Measurements from ENCODE around the gene MMS22L. TPM values are rescaled to one million over a fixed set of nuclear protein-coding genes. Genes with fewer than 3 reads are reported as not detected.

The MMS22L gene
- total RNA-seq, 1 donor from 2014 or later: 7.6 TPM

DNA sequence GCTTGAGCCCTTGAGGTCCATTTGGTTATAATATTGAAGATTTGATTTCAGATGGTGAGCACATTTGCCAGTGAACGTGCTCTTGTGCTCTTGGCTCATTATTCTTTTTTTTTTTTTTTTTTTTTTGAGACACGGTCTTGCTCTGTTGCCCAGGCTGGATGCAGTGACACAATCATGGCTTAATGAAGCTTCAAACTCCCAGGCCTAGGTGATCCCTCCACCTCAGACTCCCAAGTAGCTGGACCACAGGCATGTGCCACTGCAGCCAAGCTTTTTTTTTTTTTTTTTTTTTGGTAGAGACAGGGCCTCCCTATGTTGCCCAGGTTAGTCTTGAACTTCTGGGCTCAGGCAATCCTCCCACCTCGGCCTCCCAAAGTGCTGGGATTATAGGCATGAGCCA is 182.3 kb downstream of the MMS22L start:
- no peak overlapping the region for H3K4me3 Mint-ChIP-seq (ENCODE audit: unreplicated experiment)
- TF ChIP-seq, protein P1, sequence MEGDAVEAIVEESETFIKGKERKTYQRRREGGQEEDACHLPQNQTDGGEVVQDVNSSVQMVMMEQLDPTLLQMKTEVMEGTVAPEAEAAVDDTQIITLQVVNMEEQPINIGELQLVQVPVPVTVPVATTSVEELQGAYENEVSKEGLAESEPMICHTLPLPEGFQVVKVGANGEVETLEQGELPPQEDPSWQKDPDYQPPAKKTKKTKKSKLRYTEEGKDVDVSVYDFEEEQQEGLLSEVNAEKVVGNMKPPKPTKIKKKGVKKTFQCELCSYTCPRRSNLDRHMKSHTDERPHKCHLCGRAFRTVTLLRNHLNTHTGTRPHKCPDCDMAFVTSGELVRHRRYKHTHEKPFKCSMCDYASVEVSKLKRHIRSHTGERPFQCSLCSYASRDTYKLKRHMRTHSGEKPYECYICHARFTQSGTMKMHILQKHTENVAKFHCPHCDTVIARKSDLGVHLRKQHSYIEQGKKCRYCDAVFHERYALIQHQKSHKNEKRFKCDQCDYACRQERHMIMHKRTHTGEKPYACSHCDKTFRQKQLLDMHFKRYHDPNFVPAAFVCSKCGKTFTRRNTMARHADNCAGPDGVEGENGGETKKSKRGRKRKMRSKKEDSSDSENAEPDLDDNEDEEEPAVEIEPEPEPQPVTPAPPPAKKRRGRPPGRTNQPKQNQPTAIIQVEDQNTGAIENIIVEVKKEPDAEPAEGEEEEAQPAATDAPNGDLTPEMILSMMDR (IDR thresholded peaks at IDR 0.05): no peak

DNA sequence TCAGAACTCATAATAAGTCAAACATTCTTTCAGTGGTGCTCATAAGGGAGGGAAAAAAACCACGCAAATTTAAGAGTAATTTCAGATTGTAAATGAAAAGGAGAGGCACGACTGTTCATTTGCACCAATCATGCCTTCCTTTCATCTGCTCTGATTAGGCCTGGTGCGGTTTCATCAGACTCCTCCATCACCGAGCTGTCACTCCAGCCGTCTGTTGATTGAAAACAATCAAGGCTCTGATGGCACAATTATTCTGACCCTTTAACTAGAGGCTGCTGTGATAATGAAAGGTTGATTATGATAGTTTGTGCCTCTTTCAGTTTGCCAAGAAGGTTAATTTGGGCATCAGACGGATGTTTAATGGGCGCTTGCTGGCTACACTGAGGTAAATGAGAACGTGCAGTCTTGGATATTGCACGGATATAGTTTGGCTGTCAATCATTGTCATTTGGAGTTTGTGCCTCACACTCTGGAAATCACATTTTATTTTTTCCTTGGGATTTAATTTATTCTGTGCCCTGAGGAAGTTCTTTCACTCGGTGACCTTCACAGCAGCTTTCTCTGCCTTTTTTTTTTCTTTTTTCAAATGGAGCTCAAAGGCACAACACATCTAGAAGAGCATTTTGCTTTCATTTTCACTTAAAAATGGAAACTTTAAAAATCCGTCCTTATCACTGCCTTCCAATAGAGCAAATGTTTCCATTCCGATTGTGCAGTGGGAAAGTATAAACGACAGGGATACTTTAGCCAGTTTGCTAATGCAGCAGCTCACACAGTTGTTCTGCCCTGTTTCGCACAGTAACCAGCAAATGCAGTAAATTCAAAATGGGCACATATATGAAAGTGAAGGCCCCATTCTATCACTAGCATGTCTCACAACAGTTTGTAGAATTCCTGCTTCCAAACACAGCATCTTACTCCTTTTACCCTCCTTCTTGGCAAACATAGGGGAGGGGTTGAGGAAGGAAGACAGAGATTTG is 185.7 kb downstream of the MMS22L start:
- TF ChIP-seq, protein P1 (IDR thresholded peaks at IDR 0.05): no peak
- DNase-seq (ENCODE audit: low spot score): no peak
- H3K4me1 Mint-ChIP-seq (ENCODE audit: low read depth): peaks cover 7% of the 10 kb centered on the region
- no peaks in the 10 kb centered on the region for H3K9me3 Mint-ChIP-seq (ENCODE audit: low read depth)
- no peaks in the 10 kb centered on the region for H3K36me3 Mint-ChIP-seq (ENCODE audit: low read depth)
- no peaks in the 10 kb centered on the region for H3K27me3 Mint-ChIP-seq (ENCODE audit: low read depth)
- no peak overlapping the region for H3K4me3 Mint-ChIP-seq (ENCODE audit: unreplicated experiment)
- H3K27ac Mint-ChIP-seq (ENCODE audit: unreplicated experiment): no peak overlapping the region

More for the DNA sequence above, 182.3 kb downstream of the MMS22L start:
- H3K9me3 Mint-ChIP-seq (ENCODE audit: low read depth): no peaks in the 10 kb centered on the region
- H3K4me1 Mint-ChIP-seq (ENCODE audit: low read depth): peaks cover 7% of the 10 kb centered on the region
- H3K27ac Mint-ChIP-seq (ENCODE audit: unreplicated experiment): no peak overlapping the region
- H3K36me3 Mint-ChIP-seq (ENCODE audit: low read depth): no peaks in the 10 kb centered on the region
- no peak for DNase-seq (ENCODE audit: low spot score)
- H3K27me3 Mint-ChIP-seq (ENCODE audit: low read depth): peaks cover 5% of the 10 kb centered on the region

DNA sequence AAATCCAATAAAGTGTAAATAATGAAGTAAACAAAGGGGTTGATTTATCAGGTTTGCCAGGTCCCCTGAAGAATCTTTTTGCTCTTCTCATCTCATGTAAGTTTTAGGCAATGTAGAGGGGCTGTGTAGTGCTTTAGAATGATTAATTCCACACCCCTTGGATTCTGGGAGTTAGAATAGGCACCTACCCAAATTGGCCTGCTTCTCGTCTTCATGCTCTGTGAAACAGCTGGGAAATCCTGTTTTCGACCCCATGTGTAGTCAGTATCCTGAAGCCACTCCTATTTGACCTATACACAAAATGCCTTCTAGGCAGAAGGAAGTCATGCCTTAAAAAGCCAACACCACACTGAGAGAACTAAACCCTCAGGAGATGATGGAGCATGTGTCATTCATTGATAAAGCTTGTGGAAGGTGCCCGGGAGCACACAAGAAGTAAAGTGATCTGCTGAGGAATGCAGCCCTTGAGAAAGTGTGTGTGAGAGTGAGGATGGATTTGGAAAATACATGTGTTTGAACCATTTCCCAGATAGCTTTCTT is 187.6 kb downstream of the MMS22L start:
- Mint-ChIP-seq H3K27ac (ENCODE audit: unreplicated experiment) (no peak overlapping the region), H3K36me3 (ENCODE audit: low read depth) (no peaks in the 10 kb centered on the region), H3K4me1 (ENCODE audit: low read depth) (peaks cover 7% of the 10 kb centered on the region), H3K27me3 (ENCODE audit: low read depth) (no peaks in the 10 kb centered on the region), H3K4me3 (ENCODE audit: unreplicated experiment) (no peak overlapping the region), H3K9me3 (ENCODE audit: low read depth) (no peaks in the 10 kb centered on the region)
- TF ChIP-seq, protein P1 (IDR thresholded peaks at IDR 0.05): no peak
- DNase-seq (ENCODE audit: low spot score): no peak

DNA sequence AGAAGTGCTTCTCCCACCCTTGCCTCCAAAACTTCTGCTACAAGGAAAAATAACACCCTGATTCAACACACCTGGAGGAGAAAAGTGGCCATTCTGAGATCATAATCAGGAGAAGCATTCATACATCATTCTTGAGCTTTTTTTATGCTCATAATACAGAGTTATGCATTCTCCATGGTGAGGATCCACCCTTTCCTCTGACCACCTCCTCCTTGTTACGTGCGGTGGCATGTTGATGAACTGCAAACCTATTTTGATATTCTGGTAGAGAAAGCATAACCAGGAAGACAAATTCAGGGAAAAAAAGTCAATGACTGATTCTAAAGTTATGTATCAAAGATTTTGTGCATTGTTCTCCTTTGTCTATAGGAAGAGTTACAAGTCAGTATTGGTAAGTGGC is 188.6 kb downstream of the MMS22L start:
- no peaks in the 10 kb centered on the region for H3K27me3 Mint-ChIP-seq (ENCODE audit: low read depth)
- no peak overlapping the region for H3K27ac Mint-ChIP-seq (ENCODE audit: unreplicated experiment)
- no peak for DNase-seq (ENCODE audit: low spot score)
- no peaks in the 10 kb centered on the region for H3K9me3 Mint-ChIP-seq (ENCODE audit: low read depth)
- TF ChIP-seq, protein P1 (IDR thresholded peaks at IDR 0.05): no peak
- H3K36me3 Mint-ChIP-seq (ENCODE audit: low read depth): no peaks in the 10 kb centered on the region
- peaks cover 7% of the 10 kb centered on the region for H3K4me1 Mint-ChIP-seq (ENCODE audit: low read depth)
- H3K4me3 Mint-ChIP-seq (ENCODE audit: unreplicated experiment): no peak overlapping the region

DNA sequence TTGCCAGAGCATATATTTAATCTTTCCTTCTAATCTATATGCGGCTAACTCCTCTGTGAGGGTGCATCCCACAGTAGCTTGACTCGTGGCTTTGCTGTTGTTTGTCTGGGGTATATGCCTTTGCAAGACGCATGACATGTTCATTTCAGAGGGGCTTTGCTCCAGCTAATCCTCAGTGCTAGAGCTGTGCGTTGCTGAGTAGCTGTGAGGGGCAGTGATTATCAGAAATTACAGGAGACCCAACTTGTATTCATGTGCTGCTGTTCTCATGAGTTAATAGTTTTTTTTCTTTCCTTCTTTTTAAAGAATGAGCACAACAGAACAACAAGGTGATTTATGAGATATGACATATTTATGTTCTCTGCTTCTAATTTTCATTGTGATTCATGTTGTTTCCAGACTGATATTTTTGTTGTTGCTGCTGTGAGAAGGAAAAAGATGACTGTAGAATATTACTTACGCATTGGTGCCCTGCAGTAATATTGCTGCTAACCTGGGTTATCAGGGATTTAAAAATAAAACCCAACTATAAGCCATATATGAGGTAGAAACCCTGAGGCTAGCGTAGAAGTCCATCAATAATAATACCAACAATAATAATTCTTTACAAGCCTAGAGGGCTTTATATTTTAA is 190.2 kb downstream of the MMS22L start:
- no peak overlapping the region for H3K27ac Mint-ChIP-seq (ENCODE audit: unreplicated experiment)
- no peak overlapping the region for H3K4me3 Mint-ChIP-seq (ENCODE audit: unreplicated experiment)
- no peaks in the 10 kb centered on the region for H3K27me3 Mint-ChIP-seq (ENCODE audit: low read depth)
- H3K9me3 Mint-ChIP-seq (ENCODE audit: low read depth): no peaks in the 10 kb centered on the region
- TF ChIP-seq, protein P1 (IDR thresholded peaks at IDR 0.05): no peak
- H3K36me3 Mint-ChIP-seq (ENCODE audit: low read depth): no peaks in the 10 kb centered on the region
- DNase-seq (ENCODE audit: low spot score): no peak
- H3K4me1 Mint-ChIP-seq (ENCODE audit: low read depth): peaks cover 7% of the 10 kb centered on the region
